ENCODE data around the gene NSMF. TPM values are rescaled to one million over a fixed set of nuclear protein-coding genes. Genes with fewer than 3 reads are reported as not detected.

Gene NSMF
- total and polyA plus RNA-seq, 10 of the 15 experiments (the other 5 are each of a cell fraction or from before 2014, with no cell fraction given), result 0.13 to 44.3 (median 13.4) TPM

- no peaks in the 10 kb centered on the region for H4K20me1 ChIP-seq (ENCODE audit: control insufficient read depth, insufficient read depth)
- peak overlapping the region; percentile 40; the same call in 1 of the 2 replicates for H3K4me2 ChIP-seq (ENCODE audit: control insufficient read depth, insufficient read depth)
- CTCF ChIA-PET, result interaction anchor here (1.5 kb wide), 1 partner anchor 7 kb away, joined by 3 read pairs; no protein-coding TSS in a partner anchor
- DNase-seq (ENCODE audit: low read depth, low spot score) (no peak), FAIRE-seq (no peak), ATAC-seq (no peak)
- SMC1A ChIA-PET (ENCODE audit: uncharacterized antibody, unreplicated experiment), result no interaction called here
- H3K79me2 ChIP-seq (ENCODE audit: control insufficient read depth, insufficient read depth, low read length), result no peaks in the 10 kb centered on the region; the same call in 1 of the 2 replicates
- POLR2A ChIA-PET, result interaction anchor here (0.6 kb wide), 1 partner anchor 94 kb away, joined by 3 read pairs; no protein-coding TSS in a partner anchor
- H3K9ac ChIP-seq (ENCODE audit: control insufficient read depth, insufficient read depth, low read length), result no peak overlapping the region
- intact Hi-C loops (cut with micrococcal nuclease; ENCODE audit: unreplicated experiment), result no loop called here
- in situ Hi-C loops (cut with MboI), result no loop called here
- BruUV-seq (replicated peaks), result no TSS peak
- WGBS (ENCODE audit: insufficient coverage, insufficient replicate concordance, low lambda C conversion rate, missing lambda C conversion rate), result 63% methylated on average over 13 of the region's 15 CpGs
- no peaks in the 10 kb centered on the region for H3K27me3 ChIP-seq (replicated peaks in 1 of 2; ENCODE audit: control insufficient read depth in 2 of 2, insufficient read depth in 2 of 2, low read length in 1 of 2)
- H3K27ac ChIP-seq (ENCODE audit: control insufficient read depth, insufficient read depth), result no peak overlapping the region
- peaks cover 29% of the 10 kb centered on the region for H3K4me1 ChIP-seq (ENCODE audit: control insufficient read depth, insufficient read depth, low read length)
- H3K4me3 ChIP-seq, result no peak overlapping the region
- no peaks in the 10 kb centered on the region for H3K9me3 ChIP-seq (replicated peaks; ENCODE audit: control insufficient read depth, insufficient read depth, low read length)
- no peaks in the 10 kb centered on the region for H3K36me3 ChIP-seq (ENCODE audit: control insufficient read depth in 2 of 2, insufficient read depth in 2 of 2, low read length in 1 of 2)
- no peak overlapping the region for H2AFZ ChIP-seq (ENCODE audit: control insufficient read depth, low read depth, low read length)
- RAD21 ChIA-PET (ENCODE audit: unreplicated experiment), result no interaction called here
- TF ChIP-seq CREB1 (IDR thresholded peaks at IDR 0.05; ENCODE audit: low read depth), result no peak
- TF ChIP-seq KDM1A (IDR thresholded peaks at IDR 0.05; ENCODE audit: borderline replicate concordance), result no peak
- TF ChIP-seq NRF1 (conservative IDR thresholded peaks at IDR 0.05; ENCODE audit: low read depth, low read length), result no peak
- TF ChIP-seq, protein P1, sequence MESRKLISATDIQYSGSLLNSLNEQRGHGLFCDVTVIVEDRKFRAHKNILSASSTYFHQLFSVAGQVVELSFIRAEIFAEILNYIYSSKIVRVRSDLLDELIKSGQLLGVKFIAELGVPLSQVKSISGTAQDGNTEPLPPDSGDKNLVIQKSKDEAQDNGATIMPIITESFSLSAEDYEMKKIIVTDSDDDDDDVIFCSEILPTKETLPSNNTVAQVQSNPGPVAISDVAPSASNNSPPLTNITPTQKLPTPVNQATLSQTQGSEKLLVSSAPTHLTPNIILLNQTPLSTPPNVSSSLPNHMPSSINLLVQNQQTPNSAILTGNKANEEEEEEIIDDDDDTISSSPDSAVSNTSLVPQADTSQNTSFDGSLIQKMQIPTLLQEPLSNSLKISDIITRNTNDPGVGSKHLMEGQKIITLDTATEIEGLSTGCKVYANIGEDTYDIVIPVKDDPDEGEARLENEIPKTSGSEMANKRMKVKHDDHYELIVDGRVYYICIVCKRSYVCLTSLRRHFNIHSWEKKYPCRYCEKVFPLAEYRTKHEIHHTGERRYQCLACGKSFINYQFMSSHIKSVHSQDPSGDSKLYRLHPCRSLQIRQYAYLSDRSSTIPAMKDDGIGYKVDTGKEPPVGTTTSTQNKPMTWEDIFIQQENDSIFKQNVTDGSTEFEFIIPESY (IDR thresholded peaks at IDR 0.05), result no peak
- no peak for TF ChIP-seq USF2 (IDR thresholded peaks at IDR 0.05; ENCODE audit: borderline replicate concordance, low read depth, low read length)
- TF ChIP-seq, protein P2, sequence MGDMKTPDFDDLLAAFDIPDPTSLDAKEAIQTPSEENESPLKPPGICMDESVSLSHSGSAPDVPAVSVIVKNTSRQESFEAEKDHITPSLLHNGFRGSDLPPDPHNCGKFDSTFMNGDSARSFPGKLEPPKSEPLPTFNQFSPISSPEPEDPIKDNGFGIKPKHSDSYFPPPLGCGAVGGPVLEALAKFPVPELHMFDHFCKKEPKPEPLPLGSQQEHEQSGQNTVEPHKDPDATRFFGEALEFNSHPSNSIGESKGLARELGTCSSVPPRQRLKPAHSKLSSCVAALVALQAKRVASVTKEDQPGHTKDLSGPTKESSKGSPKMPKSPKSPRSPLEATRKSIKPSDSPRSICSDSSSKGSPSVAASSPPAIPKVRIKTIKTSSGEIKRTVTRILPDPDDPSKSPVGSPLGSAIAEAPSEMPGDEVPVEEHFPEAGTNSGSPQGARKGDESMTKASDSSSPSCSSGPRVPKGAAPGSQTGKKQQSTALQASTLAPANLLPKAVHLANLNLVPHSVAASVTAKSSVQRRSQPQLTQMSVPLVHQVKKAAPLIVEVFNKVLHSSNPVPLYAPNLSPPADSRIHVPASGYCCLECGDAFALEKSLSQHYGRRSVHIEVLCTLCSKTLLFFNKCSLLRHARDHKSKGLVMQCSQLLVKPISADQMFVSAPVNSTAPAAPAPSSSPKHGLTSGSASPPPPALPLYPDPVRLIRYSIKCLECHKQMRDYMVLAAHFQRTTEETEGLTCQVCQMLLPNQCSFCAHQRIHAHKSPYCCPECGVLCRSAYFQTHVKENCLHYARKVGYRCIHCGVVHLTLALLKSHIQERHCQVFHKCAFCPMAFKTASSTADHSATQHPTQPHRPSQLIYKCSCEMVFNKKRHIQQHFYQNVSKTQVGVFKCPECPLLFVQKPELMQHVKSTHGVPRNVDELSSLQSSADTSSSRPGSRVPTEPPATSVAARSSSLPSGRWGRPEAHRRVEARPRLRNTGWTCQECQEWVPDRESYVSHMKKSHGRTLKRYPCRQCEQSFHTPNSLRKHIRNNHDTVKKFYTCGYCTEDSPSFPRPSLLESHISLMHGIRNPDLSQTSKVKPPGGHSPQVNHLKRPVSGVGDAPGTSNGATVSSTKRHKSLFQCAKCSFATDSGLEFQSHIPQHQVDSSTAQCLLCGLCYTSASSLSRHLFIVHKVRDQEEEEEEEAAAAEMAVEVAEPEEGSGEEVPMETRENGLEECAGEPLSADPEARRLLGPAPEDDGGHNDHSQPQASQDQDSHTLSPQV (IDR thresholded peaks at IDR 0.05), result no peak
- TF ChIP-seq IKZF2 (IDR thresholded peaks at IDR 0.05), result no peak
- TF ChIP-seq SREBF1 (IDR thresholded peaks at IDR 0.05; ENCODE audit: low read length), result no peak
- TF ChIP-seq LARP7 (IDR thresholded peaks at IDR 0.05), result no peak
- TF ChIP-seq RAD51 (IDR thresholded peaks at IDR 0.05), result no peak
- no peak for TF ChIP-seq GABPA (IDR thresholded peaks at IDR 0.05; ENCODE audit: low read depth)
- no peak for TF ChIP-seq ETV6 (conservative IDR thresholded peaks at IDR 0.05 in 1 of 2, IDR thresholded peaks at IDR 0.05 in 1 of 2; ENCODE audit: borderline replicate concordance in 1 of 2, low read depth in 1 of 2)
- no peak for TF ChIP-seq YY1 (IDR thresholded peaks at IDR 0.05; ENCODE audit: low read depth, low read length)
- no peak for TF ChIP-seq EGR1 (IDR thresholded peaks at IDR 0.05; ENCODE audit: borderline replicate concordance in 1 of 2, low read depth in 2 of 2, low read length in 2 of 2)
- no peak for TF ChIP-seq RAD21 (IDR thresholded peaks at IDR 0.05; ENCODE audit: insufficient read depth, low read depth, low read length)
- no peak for TF ChIP-seq CBX5 (IDR thresholded peaks at IDR 0.05; ENCODE audit: low read depth)
- no peak for TF ChIP-seq SUPT20H (IDR thresholded peaks at IDR 0.05; ENCODE audit: borderline replicate concordance, control insufficient read depth, low read depth, low read length)
- no peak for TF ChIP-seq ESRRA (IDR thresholded peaks at IDR 0.05; ENCODE audit: low read length)
- no peak for TF ChIP-seq ZNF274 (IDR thresholded peaks at IDR 0.05; ENCODE audit: insufficient read depth, insufficient read length)
Measured at GRCh38 chr9:137410891-137411249, 48.3 kb downstream of the NSMF start.
